ENCODE measurements around the gene PIP5K1A.

The PIP5K1A gene

GRCh38 chr1:151259351-151259750 is 61.0 kb downstream of the PIP5K1A start:
- Histone ChIP-seq H3K4me2 (ENCODE audit: low read depth, low read length, poor library complexity, severe bottlenecking) (no peak overlapping the region), H3K27me3 (ENCODE audit: low read length) (no peaks in the 10 kb centered on the region), H3K9ac (ENCODE audit: low read length) (no peak overlapping the region), H2AFZ (ENCODE audit: low read depth, low read length, severe bottlenecking) (no peak overlapping the region), H3K9me2 (replicated peaks; ENCODE audit: insufficient read depth, low read length) (no peaks in the 10 kb centered on the region), H3K79me2 (ENCODE audit: insufficient read depth, low read length) (peaks cover 60% of the 10 kb centered on the region), H3K4me3 (ENCODE audit: insufficient read depth, low read length, poor library complexity, severe bottlenecking) (no peak overlapping the region), H3F3A (ENCODE audit: insufficient read depth) (no peaks in the 10 kb centered on the region), H4K20me1 (ENCODE audit: low read depth, low read length) (no peaks in the 10 kb centered on the region), H3K27ac (ENCODE audit: low read depth, low read length) (no peak overlapping the region), H3K9me3 (ENCODE audit: insufficient read depth, low read length) (no peaks in the 10 kb centered on the region), H3K36me3 (ENCODE audit: low read length) (no peaks in the 10 kb centered on the region)
- TF ChIP-seq, protein P1, sequence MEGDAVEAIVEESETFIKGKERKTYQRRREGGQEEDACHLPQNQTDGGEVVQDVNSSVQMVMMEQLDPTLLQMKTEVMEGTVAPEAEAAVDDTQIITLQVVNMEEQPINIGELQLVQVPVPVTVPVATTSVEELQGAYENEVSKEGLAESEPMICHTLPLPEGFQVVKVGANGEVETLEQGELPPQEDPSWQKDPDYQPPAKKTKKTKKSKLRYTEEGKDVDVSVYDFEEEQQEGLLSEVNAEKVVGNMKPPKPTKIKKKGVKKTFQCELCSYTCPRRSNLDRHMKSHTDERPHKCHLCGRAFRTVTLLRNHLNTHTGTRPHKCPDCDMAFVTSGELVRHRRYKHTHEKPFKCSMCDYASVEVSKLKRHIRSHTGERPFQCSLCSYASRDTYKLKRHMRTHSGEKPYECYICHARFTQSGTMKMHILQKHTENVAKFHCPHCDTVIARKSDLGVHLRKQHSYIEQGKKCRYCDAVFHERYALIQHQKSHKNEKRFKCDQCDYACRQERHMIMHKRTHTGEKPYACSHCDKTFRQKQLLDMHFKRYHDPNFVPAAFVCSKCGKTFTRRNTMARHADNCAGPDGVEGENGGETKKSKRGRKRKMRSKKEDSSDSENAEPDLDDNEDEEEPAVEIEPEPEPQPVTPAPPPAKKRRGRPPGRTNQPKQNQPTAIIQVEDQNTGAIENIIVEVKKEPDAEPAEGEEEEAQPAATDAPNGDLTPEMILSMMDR (IDR thresholded peaks at IDR 0.05; ENCODE audit: insufficient read depth, low read length, poor library complexity, severe bottlenecking): no peak
- no peak for TF ChIP-seq EZH2phosphoT487 (conservative IDR thresholded peaks at IDR 0.05; ENCODE audit: low read length)

GRCh38 chr1:151265446-151266236 is 67.3 kb downstream of the PIP5K1A start:
- H3K36me3 ChIP-seq (ENCODE audit: low read length): no peaks in the 10 kb centered on the region
- no peak overlapping the region for H3K4me2 ChIP-seq (ENCODE audit: low read depth, low read length, poor library complexity, severe bottlenecking)
- H3K4me3 ChIP-seq (ENCODE audit: insufficient read depth, low read length, poor library complexity, severe bottlenecking): no peak overlapping the region
- no peak overlapping the region for H3K9ac ChIP-seq (ENCODE audit: low read length)
- H3K27ac ChIP-seq (ENCODE audit: low read depth, low read length): no peak overlapping the region
- no peaks in the 10 kb centered on the region for H3K9me3 ChIP-seq (ENCODE audit: insufficient read depth, low read length)
- no peaks in the 10 kb centered on the region for H4K20me1 ChIP-seq (ENCODE audit: low read depth, low read length)
- H3K27me3 ChIP-seq (ENCODE audit: low read length): no peaks in the 10 kb centered on the region
- no peaks in the 10 kb centered on the region for H3K9me2 ChIP-seq (replicated peaks; ENCODE audit: insufficient read depth, low read length)
- H3K79me2 ChIP-seq (ENCODE audit: insufficient read depth, low read length): 0 out of 2 replicates have a peak, but pooled peaks cover 5% of the 10 kb centered on the region
- H2AFZ ChIP-seq (ENCODE audit: low read depth, low read length, severe bottlenecking): no peak overlapping the region
- TF ChIP-seq EZH2phosphoT487 (conservative IDR thresholded peaks at IDR 0.05; ENCODE audit: low read length): no peak
- TF ChIP-seq, protein P1 (IDR thresholded peaks at IDR 0.05; ENCODE audit: insufficient read depth, low read length, poor library complexity, severe bottlenecking): no peak
- no peaks in the 10 kb centered on the region for H3F3A ChIP-seq (ENCODE audit: insufficient read depth)

DNA sequence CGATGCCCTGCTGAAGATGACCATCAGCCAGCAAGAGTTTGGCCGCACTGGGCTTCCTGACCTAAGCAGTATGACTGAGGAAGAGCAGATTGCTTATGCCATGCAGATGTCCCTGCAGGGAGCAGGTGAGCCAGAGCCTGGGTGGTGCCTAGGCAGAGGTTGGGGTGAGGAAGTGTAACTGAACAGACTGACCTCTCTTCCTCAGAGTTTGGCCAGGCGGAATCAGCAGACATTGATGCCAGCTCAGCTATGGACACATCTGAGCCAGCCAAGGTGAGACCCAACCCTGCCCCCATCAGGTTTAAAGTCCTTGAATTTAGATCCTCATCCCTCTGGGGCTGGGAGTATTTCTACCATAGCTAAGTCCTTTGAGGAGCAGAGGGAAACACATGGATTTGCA is 68.0 kb downstream of the PIP5K1A start:
- Histone ChIP-seq H3K27me3 (ENCODE audit: low read length) (no peaks in the 10 kb centered on the region), H3F3A (ENCODE audit: insufficient read depth) (no peaks in the 10 kb centered on the region), H3K36me3 (ENCODE audit: low read length) (no peaks in the 10 kb centered on the region), H3K4me2 (ENCODE audit: low read depth, low read length, poor library complexity, severe bottlenecking) (no peak overlapping the region), H2AFZ (ENCODE audit: low read depth, low read length, severe bottlenecking) (no peak overlapping the region), H3K9me3 (ENCODE audit: insufficient read depth, low read length) (no peaks in the 10 kb centered on the region), H3K9ac (ENCODE audit: low read length) (no peak overlapping the region), H3K27ac (ENCODE audit: low read depth, low read length) (no peak overlapping the region), H4K20me1 (ENCODE audit: low read depth, low read length) (no peaks in the 10 kb centered on the region), H3K4me3 (ENCODE audit: insufficient read depth, low read length, poor library complexity, severe bottlenecking) (no peak overlapping the region), H3K9me2 (replicated peaks; ENCODE audit: insufficient read depth, low read length) (no peaks in the 10 kb centered on the region), H3K79me2 (ENCODE audit: insufficient read depth, low read length) (0 out of 2 replicates have a peak, but pooled peaks cover 5% of the 10 kb centered on the region)
- TF ChIP-seq EZH2phosphoT487 (conservative IDR thresholded peaks at IDR 0.05; ENCODE audit: low read length): no peak
- TF ChIP-seq, protein P1 (IDR thresholded peaks at IDR 0.05; ENCODE audit: insufficient read depth, low read length, poor library complexity, severe bottlenecking): no peak
